ENCODE results near the gene CAPNS1.
"Not testable (repeated sequence)": the region's sequence is repeated elsewhere in the genome, so short reads cannot be mapped to it uniquely, and the experiment has no call there.

CAPNS1 gene

GRCh38 chr19:36151144-36152018, 11.5 kb downstream of the CAPNS1 start:
- no peak for DNase-seq

DNA sequence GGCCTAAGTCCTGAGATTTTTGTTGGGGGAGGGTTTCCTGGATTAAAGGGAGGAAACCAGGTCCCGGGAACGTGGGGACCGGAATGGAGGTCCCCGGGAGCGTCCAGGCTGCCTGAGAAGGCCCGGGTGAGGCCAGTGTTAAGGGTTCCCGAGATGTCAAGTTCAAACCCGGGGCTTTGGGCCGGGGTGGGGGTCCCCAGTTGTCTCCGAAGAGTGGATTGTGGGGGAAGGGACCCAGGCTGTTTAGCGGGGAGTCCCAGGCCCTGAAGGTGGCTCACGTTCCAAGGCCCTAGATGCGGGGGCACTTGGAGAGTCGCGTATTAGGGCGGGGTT, 12.1 kb downstream of the CAPNS1 start:
- no peak for DNase-seq

DNA sequence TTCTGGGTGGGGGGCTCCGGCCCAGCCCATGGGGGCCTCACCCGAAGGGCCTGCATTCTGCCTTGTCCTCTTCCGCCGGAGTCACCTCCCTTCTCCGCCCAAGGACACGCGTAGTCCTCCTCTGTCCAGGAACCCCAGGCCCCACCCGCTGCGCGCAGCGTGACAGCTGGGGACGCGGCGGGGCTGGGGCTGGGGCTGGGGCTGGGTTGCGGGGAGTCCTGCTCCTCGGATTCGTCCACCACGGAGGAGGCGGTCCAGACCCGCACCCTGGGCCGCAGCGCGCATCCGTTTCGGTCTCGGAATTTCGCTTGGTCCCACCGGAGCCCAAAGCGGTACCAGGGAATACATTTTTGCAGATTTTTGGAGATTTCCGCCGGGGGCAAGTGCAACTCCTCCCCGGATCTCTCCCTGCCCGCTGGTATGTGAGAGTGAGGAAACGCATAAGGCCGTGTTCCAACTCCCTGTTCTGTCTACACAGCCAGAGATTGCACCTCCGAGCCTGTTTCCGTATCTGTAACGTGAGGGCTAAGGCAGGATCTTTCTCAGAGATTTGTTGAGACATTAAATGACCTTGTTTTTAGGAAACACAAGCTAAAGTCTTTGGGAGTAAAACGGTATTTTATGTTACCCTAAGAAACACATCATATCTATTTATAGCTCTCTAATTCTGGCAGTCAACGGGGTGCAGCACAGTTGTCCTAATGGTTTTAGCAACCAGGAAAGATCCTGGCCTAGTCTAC, 12.7 kb downstream of the CAPNS1 start, which contains the start of gene COX7A1:
Gene COX7A1, minus strand, starts transcription at position 96 of the 740 bp plus-strand sequence. Its CDS starts 40 bp downstream, at position 56.
- DNase-seq = no peak

DNA sequence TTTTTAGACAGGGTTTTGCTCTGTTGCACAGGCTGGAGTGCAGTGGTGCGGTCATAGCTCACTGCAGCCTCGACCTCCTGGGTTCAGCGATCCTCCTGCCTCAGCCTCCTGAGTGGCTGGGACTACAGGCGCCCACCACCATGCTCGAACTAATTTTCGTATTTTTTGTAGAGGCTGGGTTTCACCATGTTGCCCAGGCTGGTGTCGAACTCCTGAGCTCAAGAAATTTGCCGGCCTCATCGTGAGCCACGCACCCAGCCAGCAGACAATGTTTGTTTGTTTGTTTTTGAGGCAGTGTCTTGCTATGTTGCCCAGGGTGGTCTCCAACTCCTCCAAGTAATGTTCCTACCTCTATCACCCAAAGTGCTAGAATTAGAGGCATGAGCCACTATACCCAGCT, 13.3 kb downstream of the CAPNS1 start:
- no peak for DNase-seq

- no peak for DNase-seq
These were observed 21.1 kb downstream of the CAPNS1 start for GRCh38 chr19:36160821-36161596.

DNA sequence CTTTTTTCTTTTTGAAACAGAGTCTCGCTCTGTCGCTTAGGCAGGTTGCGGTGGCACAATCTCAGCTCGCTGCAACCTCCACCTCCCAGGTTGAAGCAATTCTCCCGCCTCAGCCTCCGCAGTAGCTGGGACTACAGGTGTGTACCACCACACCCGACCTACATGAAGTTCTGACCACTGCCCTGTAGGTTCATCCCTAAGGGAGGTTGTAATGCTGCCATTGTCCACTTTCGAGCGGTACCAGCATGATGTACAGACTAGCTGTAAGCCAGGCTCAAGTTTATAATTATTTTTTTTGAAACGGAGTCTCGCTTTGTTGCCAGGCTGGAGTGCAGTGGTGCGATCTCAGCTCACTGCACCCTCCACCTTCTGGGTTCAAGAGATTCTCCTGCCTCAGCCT, 23.9 kb downstream of the CAPNS1 start:
- DNase-seq = no peak

DNA sequence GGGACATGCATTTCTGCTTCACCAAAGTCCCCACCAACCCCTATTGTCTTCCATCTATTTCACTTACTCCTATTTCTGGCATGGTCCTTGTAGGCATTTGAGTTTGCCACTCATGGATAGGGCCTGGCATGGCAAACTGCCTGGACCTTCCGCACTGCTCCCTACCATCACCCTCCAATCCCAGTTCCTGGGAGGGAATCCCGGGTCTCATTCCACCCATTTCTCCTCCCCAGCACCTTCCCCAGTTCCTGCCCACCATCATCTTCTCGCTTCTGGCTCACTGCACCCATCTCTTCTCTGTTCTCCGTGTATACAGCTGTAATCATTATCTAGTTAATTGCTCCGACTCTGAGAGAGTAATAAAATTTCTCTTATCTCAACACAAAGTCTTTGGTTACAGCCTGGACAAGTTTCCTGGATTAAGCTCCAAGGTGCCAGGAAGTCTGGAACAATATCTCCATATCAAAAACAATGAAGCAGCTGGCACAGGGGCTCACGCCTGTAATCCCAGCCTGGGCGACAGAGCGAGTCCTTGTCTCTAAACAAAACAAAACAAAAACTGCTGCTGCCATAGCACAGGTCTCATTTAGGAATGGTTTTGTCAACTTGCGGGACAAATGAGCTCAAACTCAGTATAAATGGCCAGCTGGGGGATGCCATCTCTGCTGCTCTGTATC, 29.4 kb downstream of the CAPNS1 start:
- no peak for DNase-seq

- DNase-seq = no peak
These were observed 33.0 kb downstream of the CAPNS1 start for GRCh38 chr19:36172852-36173251.

DNA sequence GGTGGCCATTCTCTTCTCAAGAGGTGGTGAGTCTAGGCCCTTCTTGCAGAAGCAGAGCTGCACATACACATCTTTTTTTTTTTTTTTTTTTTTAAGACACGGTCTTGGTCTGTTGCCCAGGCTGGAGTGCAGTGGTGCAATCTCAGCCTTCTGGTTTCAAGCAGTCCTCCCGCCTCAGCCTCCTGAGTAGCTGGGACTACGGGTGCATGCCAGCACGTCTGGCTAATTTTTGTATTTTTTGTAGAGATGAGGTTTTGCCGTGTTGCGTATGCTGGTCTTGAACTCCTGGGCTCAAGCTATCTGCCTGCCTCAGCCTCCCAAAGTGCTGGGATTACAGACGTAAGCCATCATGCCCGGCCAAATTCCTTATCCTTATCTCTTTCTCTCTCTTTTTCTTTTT, 34.0 kb downstream of the CAPNS1 start:
- not testable (repeated sequence) for DNase-seq

DNA sequence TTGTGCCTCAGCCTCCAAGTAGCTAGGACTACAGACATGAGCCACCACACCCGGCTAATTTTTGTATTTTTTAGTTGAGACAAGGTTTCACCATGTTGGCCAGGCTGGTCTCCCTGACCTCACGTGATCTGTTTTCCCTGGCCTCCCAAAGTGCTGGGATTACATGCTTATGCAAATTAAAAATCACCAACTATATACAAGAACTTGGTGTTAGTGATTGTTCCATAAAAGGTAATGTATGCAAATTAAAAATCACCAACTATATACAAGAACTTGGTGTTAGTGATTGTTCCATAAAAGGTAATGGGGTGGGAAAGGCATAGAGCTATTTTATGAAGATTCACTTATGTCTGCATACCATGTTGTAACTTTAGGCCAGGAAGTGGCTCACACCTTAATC, 39.2 kb downstream of the CAPNS1 start:
- DNase-seq = not testable (repeated sequence)

DNA sequence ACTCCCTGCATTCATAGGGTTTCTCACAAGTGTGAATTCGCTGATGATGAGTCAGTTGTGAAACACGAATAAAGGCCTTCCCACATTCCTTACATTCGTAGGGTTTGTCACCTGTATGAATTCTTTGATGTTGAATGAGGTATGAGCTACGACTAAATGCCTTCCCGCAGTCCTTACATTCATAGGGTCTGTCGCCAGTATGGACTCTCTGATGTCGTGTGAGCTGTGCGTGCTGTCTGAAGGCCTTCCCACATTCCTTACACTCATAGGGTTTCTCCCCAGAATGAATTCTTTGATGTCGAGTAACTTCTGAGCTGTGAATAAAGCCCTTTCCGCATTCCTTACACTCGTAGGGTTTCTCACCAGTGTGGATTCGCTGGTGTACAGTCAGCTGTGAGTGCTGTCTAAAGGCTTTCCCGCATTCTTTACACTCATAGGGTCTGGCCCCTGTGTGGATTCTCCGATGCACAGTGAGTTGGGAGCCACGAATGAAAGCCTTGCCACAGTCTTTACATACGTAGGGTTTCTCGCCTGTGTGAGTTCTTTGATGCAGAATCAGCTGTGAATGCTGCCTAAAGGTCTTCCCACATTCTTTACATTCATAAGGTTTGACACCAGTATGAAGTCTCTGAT, 42.9 kb downstream of the CAPNS1 start:
- DNase-seq = no peak

GRCh38 chr19:36183245-36183628, 43.4 kb downstream of the CAPNS1 start:
- DNase-seq = no peak

DNA sequence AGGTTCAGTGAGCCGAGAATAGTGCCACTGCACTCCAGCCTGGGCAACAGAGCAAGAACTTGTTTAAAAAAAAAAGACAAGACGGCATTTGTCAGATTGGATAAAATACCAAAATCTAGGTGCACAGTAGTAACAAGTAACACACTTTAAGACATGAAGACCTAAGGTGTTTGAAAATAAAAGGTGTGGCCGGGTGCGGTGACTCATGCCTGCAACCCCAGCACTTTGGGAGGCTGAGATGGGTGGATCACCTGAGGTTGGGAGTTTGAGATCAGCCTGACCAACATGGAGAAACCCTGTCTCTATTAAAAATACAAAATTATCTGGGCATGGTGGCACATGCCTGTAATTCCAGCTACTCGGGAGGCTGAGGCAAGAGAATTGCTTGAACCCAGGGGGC, 46.9 kb downstream of the CAPNS1 start:
- not testable (repeated sequence) for DNase-seq

GRCh38 chr19:36196249-36196648, 56.4 kb downstream of the CAPNS1 start:
- no peak for DNase-seq

DNA sequence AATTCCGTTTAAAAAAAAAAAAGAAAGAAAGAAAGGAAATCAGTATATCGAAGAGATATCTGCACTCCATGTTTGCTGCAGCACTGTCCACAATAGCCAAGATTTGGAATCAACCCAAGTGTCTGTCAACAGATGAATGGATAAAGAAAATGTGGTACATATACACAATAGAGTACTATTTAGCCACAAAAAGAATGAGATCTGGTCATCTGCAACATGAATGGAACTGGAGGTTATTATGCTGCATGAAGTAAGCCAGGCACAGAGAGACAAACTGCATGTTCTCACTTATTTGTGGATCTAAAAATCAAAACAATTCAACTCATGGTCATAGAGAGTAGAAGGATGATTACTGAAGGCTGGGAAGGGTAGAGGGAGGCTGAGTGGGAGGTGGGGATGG, 58.3 kb downstream of the CAPNS1 start:
- no peak for DNase-seq

Measured in activated CD8-positive, alpha-beta memory T cell treated with anti-CD3 and anti-CD28 coated beads, Interleukin-2, amount 50 U/mL, for 4 hours (primary cell).